A673 (cell line): Measurements from ENCODE around the gene ZCCHC3.

Experiments used
- CTCF ChIP-seq: fragments of 300-800, 200-600 bp; sonication (generic); conservative IDR thresholded peaks from 2 replicates; pipeline ENCODE4 v1.5.1; 2017; ENCODE audit warnings: low read depth, mild to moderate bottlenecking, antibody characterized with exemption, low read length, moderate library complexity, mixed read lengths
- EZH2 ChIP-seq: fragments of 200-600 bp; sonication (generic); IDR thresholded peaks from 2 replicates; pipeline ENCODE4 v1.6.1; 2017; ENCODE audit warnings: borderline replicate concordance, low read depth, mild to moderate bottlenecking, mixed read lengths, antibody characterized with exemption, low read length; ENCODE audit not compliant: poor library complexity, severe bottlenecking

GRCh38 chr20:289693-290083 lies 7.7 kb upstream of the ZCCHC3 start:
- TF ChIP-seq CTCF (no peak), EZH2 (no peak)
